Upper lobe of left lung (tissue), 6 donors: ENCODE measurements around the gene FCGBP. TPM values are rescaled to one million over a fixed set of nuclear protein-coding genes. Genes with fewer than 3 reads are reported as not detected.

Experiments
- ATAC-seq, 2 donors: fragments of 200-7000 bp; cut with Tn5 transposase; one replicate each; pipeline ENCODE4 v1.9.1; 2022; ENCODE audit warnings: mild to moderate bottlenecking in 2 of 2, moderate library complexity in 2 of 2; ENCODE audit not compliant: low FRiP score in 2 of 2
- DNase-seq, 2 donors: peaks; one replicate each; pipeline ENCODE4 v3.0.0-alpha.2; 2019 to 2020
- H3K27ac ChIP-seq, 4 donors: fragments of 200-600 bp; sonication (generic); one replicate each; pipeline ENCODE4 v1.5.1; 2016 to 2019
- H3K27me3 ChIP-seq, 4 donors: fragments of 200-600 bp; sonication (generic); one replicate each; pipeline ENCODE4 v1.5.1; 2017 to 2019
- H3K36me3 ChIP-seq, 4 donors: fragments of 200-600 bp; sonication (generic); one replicate each; pipeline ENCODE4 v1.5.1; 2016 to 2019
- H3K4me1 ChIP-seq, 4 donors: fragments of 200-600 bp; sonication (generic); one replicate each; pipeline ENCODE4 v1.5.1; 2018 to 2019
- H3K4me3 ChIP-seq, 4 donors: fragments of 200-600 bp; sonication (generic); one replicate each; pipeline ENCODE4 v1.5.1; 2017 to 2019; ENCODE audit warnings: mild to moderate bottlenecking in 2 of 4, moderate library complexity in 1 of 4
- H3K9me3 ChIP-seq, 4 donors: fragments of 200-600 bp; sonication (generic); one replicate each; pipeline ENCODE4 v1.5.1; 2018 to 2019
- CTCF ChIP-seq, 6 experiments: fragments of 450-650 bp in 4 of 6; fragments of 200-600 bp in 2 of 6; sonication (generic) in 2 of 6; IDR thresholded peaks; one replicate each; pipeline ENCODE4 v1.5.1; 2016 to 2019; ENCODE audit warnings: antibody characterized with exemption in 6 of 6
- EP300 ChIP-seq, 4 donors: sonication (generic); formaldehyde crosslinking; IDR thresholded peaks; one replicate each; pipeline ENCODE4 v1.5.1; 2017; ENCODE audit warnings: antibody characterized with exemption in 4 of 4, control low read depth in 2 of 4
- POLR2A ChIP-seq, 4 donors: fragments of 450-650 bp; IDR thresholded peaks; one replicate each; pipeline ENCODE4 v1.5.1; 2016 to 2017; ENCODE audit warnings: antibody characterized with exemption in 4 of 4, mild to moderate bottlenecking in 2 of 4
- POLR2AphosphoS5 ChIP-seq, 2 donors: sonication (generic); formaldehyde crosslinking; IDR thresholded peaks; one replicate each; pipeline ENCODE4 v1.5.1; 2017; ENCODE audit warnings: antibody characterized with exemption in 2 of 2
- WGBS, 2 donors: methylation state at CpG; one replicate each; pipeline ENCODE4 v1.1.5; 2017 to 2018; 5-methylcytosine and 5-hydroxymethylcytosine counted together
- total RNA-seq, 6 donors: library from RNA; depleted of rRNA in 4 of 6; stranded (reverse); fragments of >200 nt in 4 of 6; gene quantifications; one replicate each; pipeline versions ENCODE4 v1.1.0 to v1.2.1, GENCODE V29; 2016 to 2021
- donor health status: DM: no; HTN: no; CAD: no; lungs with moderate emphysema.
- donor health status: DM: no; HTN: yes; CAD: no; lungs with severe emphysema.

The FCGBP gene
- total RNA-seq, 6 donors from 2014 or later: 7.0 to 27.2 (median 14.3) TPM

- Histone ChIP-seq H3K27ac (no peak overlapping the region), H3K4me3 (peak overlapping the region in 1 of 4 donors; percentile 6), H3K4me1 (no peaks in the 10 kb centered on the region), H3K36me3 (no peaks in the 10 kb centered on the region), H3K9me3 (no peaks in the 10 kb centered on the region), H3K27me3 (no peaks in the 10 kb centered on the region)
- TF ChIP-seq CTCF (IDR thresholded peaks at IDR 0.05) (no peak), POLR2AphosphoS5 (IDR thresholded peaks at IDR 0.05) (no peak), POLR2A (IDR thresholded peaks at IDR 0.05) (no peak), EP300 (IDR thresholded peaks at IDR 0.05) (no peak)
- ATAC-seq (peak in 1 of 2 donors; percentile 13), DNase-seq (peak in 1 of 2 donors; percentile 77)
- WGBS, 2 donors: 52 to 92% methylated on average over 10 to 68 of the region's 71 CpGs
Measured at GRCh38 chr19:39915101-39915847, 19.2 kb downstream of the FCGBP start.

- no peaks in the 10 kb centered on the region for H3K36me3 ChIP-seq
- no peak overlapping the region for H3K4me3 ChIP-seq
- no peaks in the 10 kb centered on the region for H3K4me1 ChIP-seq
- H3K27ac ChIP-seq: no peak overlapping the region
- no peaks in the 10 kb centered on the region for H3K9me3 ChIP-seq
- no peaks in the 10 kb centered on the region for H3K27me3 ChIP-seq
- 79 to 87% methylated on average over 14 to 20 of the region's 20 CpGs for WGBS, 2 donors
- DNase-seq (peak in 1 of 2 donors; percentile 48), ATAC-seq (no peak)
- TF ChIP-seq POLR2A (IDR thresholded peaks at IDR 0.05) (no peak), CTCF (IDR thresholded peaks at IDR 0.05) (no peak), EP300 (IDR thresholded peaks at IDR 0.05) (no peak), POLR2AphosphoS5 (IDR thresholded peaks at IDR 0.05) (no peak)
Measured at GRCh38 chr19:39913682-39914333, 20.6 kb downstream of the FCGBP start.

DNA sequence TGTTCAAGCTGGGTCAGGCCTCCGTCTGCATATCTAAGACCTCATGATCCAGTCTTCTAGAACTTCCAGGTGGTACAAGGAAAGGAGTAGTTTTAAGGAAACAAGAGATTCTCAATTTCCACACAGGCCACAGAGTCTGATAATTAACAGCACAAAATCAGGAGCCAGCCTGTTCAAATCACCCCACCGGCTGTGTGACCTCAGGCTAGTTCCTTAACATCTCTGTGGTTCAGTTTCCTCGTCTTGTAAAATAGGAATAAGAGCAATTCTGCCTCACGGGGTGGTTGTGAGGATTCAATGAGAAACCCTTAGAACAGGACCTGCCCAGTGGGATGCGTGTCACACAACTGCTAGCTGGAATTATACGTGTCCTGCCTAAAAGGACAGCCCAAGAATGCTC is 25.6 kb downstream of the FCGBP start:
- WGBS, 2 donors: 84 to 85% methylated on average over 6 of the region's 6 CpGs
- H3K27me3 ChIP-seq: no peaks in the 10 kb centered on the region
- no peak overlapping the region for H3K27ac ChIP-seq
- H3K4me3 ChIP-seq: no peak overlapping the region
- H3K4me1 ChIP-seq: no peaks in the 10 kb centered on the region
- no peaks in the 10 kb centered on the region for H3K9me3 ChIP-seq
- DNase-seq: no peak
- no peak for ATAC-seq
- no peaks in the 10 kb centered on the region for H3K36me3 ChIP-seq
- no peak for TF ChIP-seq CTCF (IDR thresholded peaks at IDR 0.05)
- no peak for TF ChIP-seq POLR2AphosphoS5 (IDR thresholded peaks at IDR 0.05)
- no peak for TF ChIP-seq POLR2A (IDR thresholded peaks at IDR 0.05)
- TF ChIP-seq EP300 (IDR thresholded peaks at IDR 0.05): no peak

DNA sequence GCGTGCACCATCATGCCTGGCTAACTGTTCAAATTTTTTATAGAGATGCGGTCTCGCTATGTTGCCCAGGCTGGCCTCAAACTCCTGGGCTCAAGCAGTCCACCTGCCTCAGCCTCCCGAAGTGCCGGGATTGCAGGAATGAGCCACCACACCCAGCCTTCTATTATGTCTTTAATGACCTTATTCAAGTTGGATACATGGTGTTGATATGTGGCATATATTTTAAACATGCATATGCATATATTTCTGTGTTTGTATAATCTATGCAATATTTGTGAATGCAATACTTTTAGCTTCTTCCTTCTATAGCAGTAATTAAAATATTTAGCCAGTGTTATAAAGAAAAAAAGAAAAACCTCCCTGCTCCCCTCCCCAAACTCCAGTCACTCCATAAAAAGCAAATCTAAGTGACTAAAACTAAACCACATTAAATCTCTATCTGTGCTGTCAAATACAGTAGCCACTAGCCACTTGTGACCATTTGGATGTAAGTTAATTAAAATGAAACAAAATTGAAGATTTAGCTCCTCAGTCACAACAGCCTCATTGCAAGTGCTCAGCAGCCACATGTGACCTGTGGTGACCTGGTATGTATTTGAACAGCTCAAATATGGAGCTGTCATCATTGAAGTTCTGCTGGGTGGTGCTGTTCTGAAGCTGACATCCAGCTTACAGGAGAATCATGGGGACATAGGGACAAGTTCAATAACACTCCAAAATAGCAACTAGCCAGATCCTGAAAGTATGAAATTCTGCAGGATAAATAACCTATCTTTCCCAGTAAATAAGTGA is 27.4 kb downstream of the FCGBP start:
- 80 to 95% methylated on average over 5 of the region's 5 CpGs for WGBS, 2 donors
- DNase-seq (no peak), ATAC-seq (no peak)
- no peaks in the 10 kb centered on the region for H3K9me3 ChIP-seq
- no peaks in the 10 kb centered on the region for H3K36me3 ChIP-seq
- no peak overlapping the region for H3K27ac ChIP-seq
- TF ChIP-seq POLR2A (IDR thresholded peaks at IDR 0.05) (no peak), POLR2AphosphoS5 (IDR thresholded peaks at IDR 0.05) (no peak), CTCF (IDR thresholded peaks at IDR 0.05) (no peak), EP300 (IDR thresholded peaks at IDR 0.05) (no peak)
- no peaks in the 10 kb centered on the region for H3K4me1 ChIP-seq
- no peak overlapping the region for H3K4me3 ChIP-seq
- H3K27me3 ChIP-seq: no peaks in the 10 kb centered on the region
